ENCODE data around the gene KREMEN2.

The KREMEN2 gene

GRCh38 chr16:3015865-3016521 lies 51.9 kb downstream of the KREMEN2 start:
- H2AFZ ChIP-seq (ENCODE audit: low read depth): no peak overlapping the region
- H3K4me3 ChIP-seq (IDR thresholded peaks at IDR 0.05; ENCODE audit: insufficient read depth, low read depth, low read length): no peak overlapping the region
- H3K27me3 ChIP-seq (ENCODE audit: insufficient read depth, low read depth): peaks cover 48% of the 10 kb centered on the region
- H3K4me1 ChIP-seq (ENCODE audit: low read depth, poor library complexity, severe bottlenecking): peaks cover 29% of the 10 kb centered on the region
- no peak for TF ChIP-seq CTCF (conservative IDR thresholded peaks at IDR 0.05; ENCODE audit: low read depth, low read length)
- H4K20me1 ChIP-seq (ENCODE audit: insufficient read depth): no peaks in the 10 kb centered on the region
- no peak overlapping the region for H3K9ac ChIP-seq
- no peak overlapping the region for H3K4me2 ChIP-seq
- no peaks in the 10 kb centered on the region for H3K79me2 ChIP-seq (ENCODE audit: insufficient read depth, low read depth)
- no peak overlapping the region for H3K27ac ChIP-seq
- no peaks in the 10 kb centered on the region for H3K36me3 ChIP-seq (ENCODE audit: insufficient read depth)

- Histone ChIP-seq H3K9ac (no peak overlapping the region), H3K4me1 (ENCODE audit: low read depth, poor library complexity, severe bottlenecking) (peaks cover 35% of the 10 kb centered on the region), H3K4me3 (IDR thresholded peaks at IDR 0.05; ENCODE audit: insufficient read depth, low read depth, low read length) (no peak overlapping the region)
Observed at GRCh38 chr16:3017344-3017743, 53.3 kb downstream of the KREMEN2 start.

More at GRCh38 chr16:3017344-3017743, 53.3 kb downstream of the KREMEN2 start:
- Histone ChIP-seq H3K36me3 (ENCODE audit: insufficient read depth) (no peaks in the 10 kb centered on the region), H3K27ac (no peak overlapping the region), H3K79me2 (ENCODE audit: insufficient read depth, low read depth) (no peaks in the 10 kb centered on the region), H4K20me1 (ENCODE audit: insufficient read depth) (no peaks in the 10 kb centered on the region), H3K27me3 (ENCODE audit: insufficient read depth, low read depth) (peaks cover 36% of the 10 kb centered on the region), H2AFZ (ENCODE audit: low read depth) (no peak overlapping the region), H3K4me2 (no peak overlapping the region)
- TF ChIP-seq CTCF (conservative IDR thresholded peaks at IDR 0.05; ENCODE audit: low read depth, low read length): no peak
